GM19372 (cell line): ENCODE measurements around the gene MARVELD1.

Experiments
- ATAC-seq: cut with Tn5 transposase; IDR thresholded peaks from one replicate; pipeline ENCODE4 v1.9.1; 2021; ENCODE audit warnings: mild to moderate bottlenecking, low read depth, moderate library complexity; ENCODE audit not compliant: unreplicated experiment

Gene MARVELD1

GRCh38 chr10:97718659-97719142 lies 5.2 kb downstream of the MARVELD1 start:
- no peak for ATAC-seq

- no peak for ATAC-seq
Observed at GRCh38 chr10:97719602-97720001, 6.1 kb downstream of the MARVELD1 start.

- ATAC-seq: no peak
Observed at GRCh38 chr10:97721871-97722780, 8.6 kb downstream of the MARVELD1 start.

GRCh38 chr10:97723001-97723400 lies 9.5 kb downstream of the MARVELD1 start:
- no peak for ATAC-seq

- no peak for ATAC-seq
Observed at GRCh38 chr10:97724341-97724941, 10.9 kb downstream of the MARVELD1 start.

- no peak for ATAC-seq
Observed at GRCh38 chr10:97726636-97727178, 13.2 kb downstream of the MARVELD1 start.

GRCh38 chr10:97729014-97729413 lies 15.5 kb downstream of the MARVELD1 start:
- no peak for ATAC-seq

- no peak for ATAC-seq
Observed at GRCh38 chr10:97731346-97732051, 18.0 kb downstream of the MARVELD1 start.

- no peak for ATAC-seq
Observed at GRCh38 chr10:97732052-97732359, 18.5 kb downstream of the MARVELD1 start.

- ATAC-seq: no peak
Observed at GRCh38 chr10:97733256-97733655, 19.7 kb downstream of the MARVELD1 start.

GRCh38 chr10:97734021-97734420 lies 20.5 kb downstream of the MARVELD1 start:
- no peak for ATAC-seq

GRCh38 chr10:97736403-97736901 lies 22.9 kb downstream of the MARVELD1 start:
- no peak for ATAC-seq

- ATAC-seq: peak; percentile 79
Observed at GRCh38 chr10:97736902-97737769, 23.6 kb downstream of the MARVELD1 start, which contains the start of gene ZFYVE27. ZFYVE27 (plus strand) TSS chr10:97737128; CDS start chr10:97738478, 1,350 bp downstream.

GRCh38 chr10:97737770-97738265 lies 24.3 kb downstream of the MARVELD1 start:
- ATAC-seq: peak; percentile 12

GRCh38 chr10:97738616-97739015 lies 25.1 kb downstream of the MARVELD1 start:
- ATAC-seq: no peak

GRCh38 chr10:97740613-97741012 lies 27.1 kb downstream of the MARVELD1 start:
- no peak for ATAC-seq

GRCh38 chr10:97743169-97743943 lies 29.8 kb downstream of the MARVELD1 start:
- ATAC-seq: no peak

- ATAC-seq: no peak
Observed at GRCh38 chr10:97744405-97745035, 31.0 kb downstream of the MARVELD1 start.
